ENCODE data around the gene C1QTNF6. TPM values are rescaled to one million over a fixed set of nuclear protein-coding genes. Genes with fewer than 3 reads are reported as not detected.

The C1QTNF6 gene
- total and polyA plus RNA-seq, 10 of the 15 experiments (the other 5 are each of a cell fraction or from before 2014, with no cell fraction given): 0.16 to 4.1 (median 1.3) TPM

DNA sequence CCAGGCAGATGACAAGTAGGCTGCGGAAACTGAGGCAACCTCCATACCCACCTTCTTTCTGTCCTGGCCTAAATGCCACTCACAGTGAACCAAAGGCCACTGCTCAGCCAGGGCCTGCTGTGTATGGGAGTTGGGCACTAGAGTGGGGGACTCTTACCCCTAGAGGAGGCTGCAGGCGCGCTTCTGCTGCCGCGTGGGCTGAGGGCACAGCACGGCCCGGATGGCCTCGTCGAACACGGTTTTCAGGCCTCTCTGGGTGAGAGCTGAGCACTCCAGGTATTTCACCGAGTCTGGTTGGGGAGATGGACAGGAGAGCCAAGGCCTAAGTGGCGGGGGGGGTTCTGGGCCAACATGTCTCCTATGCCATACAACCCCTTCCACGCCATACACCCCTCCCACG is 38.5 kb upstream of the C1QTNF6 start:
- in situ Hi-C loops (cut with MboI) (no loop called here), intact Hi-C loops (cut with micrococcal nuclease; ENCODE audit: unreplicated experiment) (no loop called here)
- WGBS (ENCODE audit: insufficient coverage, insufficient replicate concordance, low lambda C conversion rate, missing lambda C conversion rate): 81% methylated on average over 13 of the region's 14 CpGs
- Histone ChIP-seq H3K27ac (ENCODE audit: control insufficient read depth, insufficient read depth) (no peak overlapping the region; the same call in 1 of the 2 replicates), H3K4me2 (ENCODE audit: control insufficient read depth, insufficient read depth) (no peak overlapping the region), H3K9me3 (replicated peaks; ENCODE audit: control insufficient read depth, insufficient read depth, low read length) (peaks cover 1% of the 10 kb centered on the region; the same call in 1 of the 3 replicates), H2AFZ (ENCODE audit: control insufficient read depth, low read depth, low read length) (no peak overlapping the region), H3K9ac (ENCODE audit: control insufficient read depth, insufficient read depth, low read length) (no peak overlapping the region), H3K79me2 (ENCODE audit: control insufficient read depth, insufficient read depth, low read length) (peaks cover 30% of the 10 kb centered on the region), H3K36me3 (ENCODE audit: control insufficient read depth in 2 of 2, insufficient read depth in 2 of 2, low read length in 1 of 2) (peaks cover 24 to 48% of the 10 kb centered on the region in 2 experiments), H3K27me3 (replicated peaks in 1 of 2; ENCODE audit: control insufficient read depth in 2 of 2, insufficient read depth in 2 of 2, low read length in 1 of 2) (no peaks in the 10 kb centered on the region), H4K20me1 (ENCODE audit: control insufficient read depth, insufficient read depth) (no peaks in the 10 kb centered on the region), H3K4me1 (ENCODE audit: control insufficient read depth, insufficient read depth, low read length) (peaks cover 70% of the 10 kb centered on the region), H3K4me3 (no peak overlapping the region)
- ATAC-seq (no peak), FAIRE-seq (no peak), DNase-seq (ENCODE audit: low read depth, low spot score) (no peak)
- POLR2A ChIA-PET: interaction anchor here (1.2 to 11.6 kb wide), 2 partner anchors 16 to 27 kb away, joined by 3 to 246 read pairs; partner anchors contain the start of gene RAC2
- CTCF ChIA-PET: interaction anchor here (1.3 to 4.9 kb wide), 3 partner anchors 14 to 34 kb away, joined by 5 to 66 read pairs (median 11); no protein-coding TSS in a partner anchor
- SMC1A ChIA-PET (ENCODE audit: uncharacterized antibody, unreplicated experiment): interaction anchor here (0.9 to 5.8 kb wide), 4 partner anchors 11 to 34 kb away, joined by 3 to 87 read pairs (median 30); partner anchors contain the start of gene RAC2
- TF ChIP-seq CHD2 (IDR thresholded peaks at IDR 0.05; ENCODE audit: borderline replicate concordance, low read depth, low read length) (no peak), CHD1 (IDR thresholded peaks at IDR 0.05; ENCODE audit: low read depth, low read length) (no peak), ATF7 (IDR thresholded peaks at IDR 0.05; ENCODE audit: low read depth) (no peak), GATAD2B (conservative IDR thresholded peaks at IDR 0.05; ENCODE audit: low read depth) (no peak), MYC (IDR thresholded peaks at IDR 0.05; ENCODE audit: insufficient read depth, insufficient read length, insufficient replicate concordance, low read length, severe bottlenecking) (no peak)
- RAD21 ChIA-PET (ENCODE audit: unreplicated experiment): interaction anchor here (1.8 to 11.8 kb wide), 3 partner anchors 15 to 33 kb away, joined by 7 to 196 read pairs (median 41); partner anchors contain the start of gene RAC2
- BruUV-seq (replicated peaks): no TSS peak

- no peak for DNase-seq (ENCODE audit: low read depth, low spot score)
- no peak for TF ChIP-seq SIN3A (IDR thresholded peaks at IDR 0.05; ENCODE audit: low read depth, low read length)
- TF ChIP-seq RB1 (IDR thresholded peaks at IDR 0.05; ENCODE audit: borderline replicate concordance): no peak
- no peak for TF ChIP-seq ZBTB11 (CRISPR knock-in tag; IDR thresholded peaks at IDR 0.05)
- TF ChIP-seq SIX5 (IDR thresholded peaks at IDR 0.05; ENCODE audit: low read depth, low read length, severe bottlenecking): no peak
- TF ChIP-seq CREB1 (IDR thresholded peaks at IDR 0.05; ENCODE audit: low read depth): no peak
- no peak for TF ChIP-seq CHD2 (IDR thresholded peaks at IDR 0.05; ENCODE audit: borderline replicate concordance, low read depth, low read length)
- no peak for TF ChIP-seq IRF3 (IDR thresholded peaks at IDR 0.05)
Measured at GRCh38 chr22:37226087-37226486, 38.0 kb upstream of the C1QTNF6 start.

More at GRCh38 chr22:37226087-37226486, 38.0 kb upstream of the C1QTNF6 start:
- SMC1A ChIA-PET (ENCODE audit: uncharacterized antibody, unreplicated experiment): interaction anchor here (0.9 to 5.8 kb wide), 4 partner anchors 10 to 34 kb away, joined by 3 to 87 read pairs (median 30); partner anchors contain the start of gene RAC2
- H3K9me3 ChIP-seq (replicated peaks; ENCODE audit: control insufficient read depth, insufficient read depth, low read length): peaks cover 4% of the 10 kb centered on the region; the same call in 1 of the 3 replicates
- POLR2A ChIA-PET: interaction anchor here (0.7 to 11.6 kb wide), 3 partner anchors 17 to 42 kb away, joined by 3 to 246 read pairs (median 3); partner anchors contain the start of gene RAC2
- H2AFZ ChIP-seq (ENCODE audit: control insufficient read depth, low read depth, low read length): no peak overlapping the region
- H3K4me2 ChIP-seq (ENCODE audit: control insufficient read depth, insufficient read depth): no peak overlapping the region
- peaks cover 31% of the 10 kb centered on the region for H3K79me2 ChIP-seq (ENCODE audit: control insufficient read depth, insufficient read depth, low read length)
- ATAC-seq (no peak), FAIRE-seq (no peak)
- no peak overlapping the region for H3K4me3 ChIP-seq
- no peak overlapping the region; the same call in 1 of the 2 replicates for H3K27ac ChIP-seq (ENCODE audit: control insufficient read depth, insufficient read depth)
- no peaks in the 10 kb centered on the region for H4K20me1 ChIP-seq (ENCODE audit: control insufficient read depth, insufficient read depth)
- BruUV-seq (replicated peaks): no TSS peak
- intact Hi-C loops (cut with micrococcal nuclease; ENCODE audit: unreplicated experiment): no loop called here
- in situ Hi-C loops (cut with MboI): no loop called here
- 61% methylated on average over 4 of the region's 4 CpGs for WGBS (ENCODE audit: insufficient coverage, insufficient replicate concordance, low lambda C conversion rate, missing lambda C conversion rate)
- H3K9ac ChIP-seq (ENCODE audit: control insufficient read depth, insufficient read depth, low read length): no peak overlapping the region
- CTCF ChIA-PET: interaction anchor here (1.2 to 4.9 kb wide), 6 partner anchors 10 to 35 kb away, joined by 5 to 66 read pairs (median 6); no protein-coding TSS in a partner anchor
- H3K4me1 ChIP-seq (ENCODE audit: control insufficient read depth, insufficient read depth, low read length): peaks cover 70% of the 10 kb centered on the region
- RAD21 ChIA-PET (ENCODE audit: unreplicated experiment): interaction anchor here (1.8 to 11.8 kb wide), 4 partner anchors 15 to 63 kb away, joined by 6 to 196 read pairs (median 24); partner anchors contain the start of gene RAC2
- H3K27me3 ChIP-seq (replicated peaks in 1 of 2; ENCODE audit: control insufficient read depth in 2 of 2, insufficient read depth in 2 of 2, low read length in 1 of 2): no peaks in the 10 kb centered on the region
- peaks cover 24 to 43% of the 10 kb centered on the region in 2 experiments for H3K36me3 ChIP-seq (ENCODE audit: control insufficient read depth in 2 of 2, insufficient read depth in 2 of 2, low read length in 1 of 2)

Data from GM12878 (cell line).